Activated CD4-positive, alpha-beta memory T cell treated with anti-CD3 and anti-CD28 coated beads for 36 hours (primary cell): ENCODE data around the gene SLC2A10. TPM values are rescaled to one million over a fixed set of nuclear protein-coding genes. Genes with fewer than 3 reads are reported as not detected.

ENCODE experiments used
- total RNA-seq, 2 experiments: library from RNA; stranded (reverse); gene quantifications; one replicate each; pipeline ENCODE4 v1.2.3, GENCODE V29; 2021

Gene SLC2A10
- total RNA-seq, 2 experiments from 2014 or later = not detected

Other genes starting within 250 kb of the SLC2A10 start
- gene ZNF334, start 196.1 kb upstream of the SLC2A10 start, total RNA-seq = 1 to 10 TPM; 1.1 to 2.2 TPM
- under 1 TPM; 0.64 to 0.73 TPM for gene OCSTAMP, start 159.0 kb upstream of the SLC2A10 start, total RNA-seq
- gene SLC13A3, start 58.2 kb upstream of the SLC2A10 start, total RNA-seq = under 1 TPM in 1 of 2 experiments, not detected in 1; 0.10 TPM
- gene TP53RK, start 20.2 kb upstream of the SLC2A10 start, total RNA-seq = 10 to 100 TPM; 12.1 to 12.3 TPM
- gene EYA2, start 185.2 kb downstream of the SLC2A10 start, total RNA-seq = not detected